K562 (cell line): ENCODE results near the gene FASTK. TPM values are rescaled to one million over a fixed set of nuclear protein-coding genes. Genes with fewer than 3 reads are reported as not detected.

Source experiments
- ATAC-seq: fragments of 200-7000 bp; cut with Tn5 transposase; 3 replicates; pipeline ENCODE4 v1.9.1; 2020; ENCODE audit warnings: moderate library complexity
- BruUV-seq: library from RNA; stranded (reverse); fragments of 400-500 nt; replicated peaks from 2 replicates; lab custom pipeline; 2021; lab: Mats Ljungman, UMichigan
- CTCF ChIA-PET: fragments of 300-600 bp; formaldehyde crosslinking; extraction: SDS; loops from one replicate; lab custom pipeline; 2021; ENCODE audit warnings: low intra/inter-chr PET ratio; lab: Yijun Ruan, JAX
- POLR2A ChIA-PET: fragments of 300-600, 350-650 bp; sonication (Branson Sonifier 250); formaldehyde crosslinking; extraction: SDS; loops from one replicate; lab custom pipeline; 2021; ENCODE audit warnings: antibody characterized with exemption, inconsistent platforms; lab: Yijun Ruan, JAX
- DNase-seq, 4 experiments: peaks; one replicate each; pipeline versions ENCODE4 v3.0.0 to v3.0.0-alpha.2; 2011 to 2018; ENCODE audit warnings: low spot score in 3 of 4, mixed read lengths in 3 of 4; ENCODE audit errors: extremely low read depth in 1 of 4
- FAIRE-seq: peaks from 2 replicates; lab custom pipeline; 2011; peaks lifted over from hg19 to GRCh38; lab: Jason Lieb, UNC
- H2AFZ ChIP-seq: 2 replicates; pipeline ENCODE4 v1.6.0; 2011; ENCODE audit warnings: low read depth, low read length, control low read depth, inconsistent platforms
- H3K27ac ChIP-seq: fragments of 200-600 bp; 3 replicates; pipeline ENCODE4 v1.8.0; 2011; ENCODE audit warnings: low read depth, mild to moderate bottlenecking, control low read depth, inconsistent platforms, low read length, moderate library complexity, mixed read lengths; ENCODE audit errors: extremely low read depth
- H3K27me3 ChIP-seq, 2 experiments: fragments of 300-600 bp in 1 of 2; 2 replicates in 1 of 2; 3 replicates in 1 of 2; pipeline versions ENCODE4 v1.6.0 to v1.8.0; 2011; ENCODE audit warnings: inconsistent platforms in 2 of 2, low read length in 2 of 2, mild to moderate bottlenecking in 1 of 2, mixed read lengths in 1 of 2, moderate library complexity in 1 of 2; ENCODE audit not compliant: control insufficient read depth in 2 of 2, insufficient read depth in 2 of 2
- H3K36me3 ChIP-seq: fragments of 300-600 bp; 3 replicates; pipeline ENCODE4 v1.8.0; 2011; ENCODE audit warnings: mild to moderate bottlenecking, low read length, inconsistent platforms; ENCODE audit not compliant: control insufficient read depth, insufficient read depth
- H3K4me1 ChIP-seq, 2 experiments: fragments of 200-600 bp in 1 of 2; replicated peaks in 1 of 2; 2 replicates in 1 of 2; 3 replicates in 1 of 2; pipeline versions ENCODE4 v1.5.1 to v1.8.0; 2011; ENCODE audit warnings: inconsistent platforms in 2 of 2, low read length in 2 of 2, mild to moderate bottlenecking in 1 of 2, mixed read lengths in 1 of 2, moderate library complexity in 1 of 2; ENCODE audit not compliant: control insufficient read depth in 2 of 2, insufficient read depth in 2 of 2
- H3K4me2 ChIP-seq: 2 replicates; pipeline ENCODE4 v1.6.1; 2011; ENCODE audit warnings: low read length, control low read depth, inconsistent platforms, mixed read lengths; ENCODE audit not compliant: insufficient read depth
- H3K4me3 ChIP-seq: fragments of 200-600 bp; sonication (generic), shearing (Covaris generic); 2 replicates; pipeline ENCODE4 v1.5.1; 2016; ENCODE audit warnings: control low read depth, inconsistent platforms
- H3K79me2 ChIP-seq: fragments of 200-600 bp; 3 replicates; pipeline ENCODE4 v1.8.0; 2011; ENCODE audit warnings: low read length, inconsistent platforms; ENCODE audit not compliant: control insufficient read depth, insufficient read depth
- H3K9ac ChIP-seq, 2 experiments: 2 replicates each; pipeline versions ENCODE4 v1.6.0 to v1.6.1; 2011; ENCODE audit warnings: low read depth in 2 of 2, low read length in 2 of 2, control low read depth in 1 of 2, inconsistent platforms in 1 of 2, mild to moderate bottlenecking in 1 of 2, mixed read lengths in 1 of 2; ENCODE audit not compliant: insufficient read depth in 1 of 2
- H3K9me1 ChIP-seq: one replicate; pipeline ENCODE4 v1.6.0; 2011; ENCODE audit warnings: inconsistent platforms, mild to moderate bottlenecking, low read length, moderate library complexity; ENCODE audit not compliant: control insufficient read depth, insufficient read depth
- H3K9me3 ChIP-seq: replicated peaks from 2 replicates; pipeline ENCODE4 v1.5.1; 2011; ENCODE audit warnings: low read depth, low read length, inconsistent platforms; ENCODE audit not compliant: control insufficient read depth, insufficient read depth
- H4K20me1 ChIP-seq: replicated peaks from 2 replicates; pipeline ENCODE4 v1.6.1; 2011; ENCODE audit warnings: low read length, inconsistent platforms, mixed read lengths; ENCODE audit not compliant: control insufficient read depth, insufficient read depth
- BCOR ChIP-seq: fragments of 450-650 bp; IDR thresholded peaks from 2 replicates; pipeline ENCODE4 v1.6.1; 2016
- CC2D1A ChIP-seq: fragments of 450-650 bp; IDR thresholded peaks from 2 replicates; pipeline ENCODE4 v1.6.1; 2017; ENCODE audit warnings: mild to moderate bottlenecking
- CEBPB ChIP-seq: fragments of 450-650 bp; IDR thresholded peaks from 2 replicates; pipeline ENCODE4 v1.6.1; 2016; ENCODE audit warnings: missing genetic modification characterization, missing compliant biosample characterization
- ETV1 ChIP-seq: fragments of 450-650 bp; conservative IDR thresholded peaks from 2 replicates; pipeline ENCODE4 v1.6.1; 2016; ENCODE audit warnings: missing genetic modification characterization, control low read depth, low read depth, missing compliant biosample characterization
- HNRNPK ChIP-seq: fragments of 200-400 bp; formaldehyde crosslinking; IDR thresholded peaks from one replicate; pipeline ENCODE4 v1.6.1; 2018; ENCODE audit warnings: mild to moderate bottlenecking, low read depth, low read length; ENCODE audit not compliant: poor library complexity, severe bottlenecking
- JUN ChIP-seq, 2 experiments: sonication (generic) in 1 of 2; formaldehyde crosslinking in 1 of 2; IDR thresholded peaks; 2 replicates each; pipeline versions ENCODE4 v1.6.1 to v1.8.0; 2012 to 2022; ENCODE audit warnings: borderline replicate concordance in 2 of 2, mild to moderate bottlenecking in 2 of 2, improper control_type of control experiment in 1 of 2, low read depth in 1 of 2, low read length in 1 of 2, missing genetic modification reagents in 1 of 2
- KDM1A ChIP-seq, 2 experiments: fragments of 450-650 bp; IDR thresholded peaks; 2 replicates each; pipeline ENCODE4 v1.6.1; 2016; ENCODE audit warnings: mild to moderate bottlenecking in 2 of 2
- MXI1 ChIP-seq: IDR thresholded peaks from 2 replicates; pipeline ENCODE4 v1.6.1; 2011; ENCODE audit warnings: low read depth, mild to moderate bottlenecking, improper control_type of control experiment, low read length
- RBM25 ChIP-seq: fragments of 200-400 bp; formaldehyde crosslinking; IDR thresholded peaks from 2 replicates; pipeline ENCODE4 v1.6.1; 2018; ENCODE audit warnings: low read length, low read depth, moderate library complexity; ENCODE audit not compliant: severe bottlenecking
- SMARCE1 ChIP-seq: fragments of 450-650 bp; IDR thresholded peaks from 2 replicates; pipeline ENCODE4 v1.7.1; 2016; ENCODE audit warnings: mild to moderate bottlenecking
- ZFP36 ChIP-seq: fragments of 150-350 bp; IDR thresholded peaks from 2 replicates; pipeline ENCODE4 v1.6.1; 2018; ENCODE audit warnings: low read length, low read depth; ENCODE audit not compliant: partially characterized antibody
- ZNF316 ChIP-seq: fragments of 450-650 bp; IDR thresholded peaks from 2 replicates; pipeline ENCODE4 v1.6.1; 2016
- WGBS: fragments of 100-300 bp; shearing (Covaris generic); methylation state at CpG from one replicate; pipeline ENCODE4 v1.1.6; 2016; ENCODE audit warnings: low coverage, mixed read lengths; ENCODE audit not compliant: insufficient coverage; ENCODE audit errors: missing lambda C conversion rate; 5-methylcytosine and 5-hydroxymethylcytosine counted together
- in situ Hi-C: fragments of 300-500 bp; cut with MboI; formaldehyde crosslinking; loops from 4 replicates; pipeline ENCODE4 v1.15.0; 2018; ENCODE audit warnings: inconsistent platforms, mixed read lengths
- intact Hi-C: fragments of 100-400 bp; cut with micrococcal nuclease; formaldehyde crosslinking; loops from 2 replicates; pipeline ENCODE4 v1.14.2; 2022
- polyA plus RNA-seq, 8 experiments: library from polyadenylated mRNA; depleted of rRNA in 4 of 8; stranded (reverse) in 5 of 8; unstranded in 3 of 8; fragments of >200 nt; fragmentation: Nextera tagmentation in 2 of 8; fragmentation: Illumina TruSeq in 1 of 8; extraction: Ambion mirVana in 2 of 8; extraction: Trizol in 1 of 8; gene quantifications; 2 replicates each; pipeline versions ENCODE4 v1.2.1 to v1.2.3, GENCODE V29; 2011 to 2014; ENCODE audit warnings: inconsistent platforms in 1 of 8, missing spikeins in 1 of 8
- total RNA-seq, 7 experiments: library from RNA; depleted of rRNA in 6 of 7; stranded (reverse); fragments of >200 nt in 6 of 7; fragmentation: Illumina TruSeq in 2 of 7; extraction: Trizol in 2 of 7; gene quantifications; 2 replicates each; pipeline versions ENCODE4 v1.2.1 to v1.2.3, GENCODE V29; 2011 to 2021; ENCODE audit warnings: low replicate concordance in 1 of 7
- TF ChIP-seq, protein P1 (sequence below): sonication (generic); formaldehyde crosslinking; IDR thresholded peaks from 2 replicates; pipeline ENCODE4 v1.8.1; 2023; ENCODE audit warnings: mild to moderate bottlenecking, missing genetic modification reagents
- TF ChIP-seq, protein P2 (sequence below): conservative IDR thresholded peaks from 2 replicates; pipeline ENCODE4 v1.6.1; 2011; ENCODE audit warnings: low read depth, mild to moderate bottlenecking, low read length; ENCODE audit not compliant: control insufficient read depth
- TF ChIP-seq, protein P3 (sequence below): sonication (generic); formaldehyde crosslinking; IDR thresholded peaks from 2 replicates; pipeline ENCODE4 v1.8.0; 2022; ENCODE audit warnings: mild to moderate bottlenecking, missing genetic modification reagents

The FASTK gene
- total and polyA plus RNA-seq, 9 of the 15 experiments (the other 6 are each of a cell fraction or from before 2014, with no cell fraction given) = 0.51 to 150 (median 48.2) TPM

DNA sequence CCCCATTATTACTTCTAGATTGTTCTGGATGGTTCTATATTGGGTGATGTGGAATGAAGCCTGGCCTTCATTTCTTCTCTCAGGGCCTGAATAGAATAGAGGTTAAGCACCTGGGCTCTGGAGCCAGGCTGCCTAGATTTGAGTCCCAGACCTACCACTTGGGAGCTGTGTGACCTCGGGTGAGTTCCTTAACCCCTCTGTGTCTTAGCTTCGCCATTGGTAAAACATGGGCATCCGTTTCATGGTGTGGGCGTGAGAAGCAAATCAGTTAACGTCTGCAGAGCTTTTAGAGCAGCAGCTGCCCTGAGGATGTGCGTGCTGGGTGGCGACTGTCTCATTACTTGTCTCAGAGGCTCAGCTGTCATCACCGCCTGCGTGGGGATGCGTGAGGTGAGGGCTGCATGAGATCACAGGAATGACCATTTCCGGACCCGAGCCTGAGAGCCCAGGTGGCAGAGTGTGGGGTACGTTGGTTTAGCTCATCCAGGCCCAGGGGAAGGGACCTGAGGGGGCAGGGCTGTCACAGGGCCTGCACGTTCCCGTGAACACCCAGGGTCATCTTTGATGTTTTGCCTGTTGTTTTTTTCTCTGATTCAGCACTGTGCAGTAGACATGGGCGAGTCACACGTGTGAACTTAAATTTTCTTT is 15.3 kb upstream of the FASTK start:
- POLR2A ChIA-PET = interaction anchor here (0.7 to 4.4 kb wide), 6 partner anchors 8 to 32 kb away, joined by 3 to 31 read pairs (median 6); partner anchors contain the start of gene AGAP3
- Histone ChIP-seq H3K4me2 (no peak overlapping the region), H3K9me3 (no peaks in the 10 kb centered on the region), H3K79me2 (peaks cover 96% of the 10 kb centered on the region), H3K36me3 (peaks cover 78% of the 10 kb centered on the region; the same call in 2 of the 3 replicates), H3K27me3 (no peaks in the 10 kb centered on the region), H3K4me1 (peaks cover 2 to 28% of the 10 kb centered on the region in 2 experiments; a peak in 3 of 5 replicates), H2AFZ (no peak overlapping the region), H3K27ac (no peak overlapping the region), H3K9me1 (peaks cover 9% of the 10 kb centered on the region), H3K4me3 (no peak overlapping the region), H4K20me1 (peaks cover 46% of the 10 kb centered on the region), H3K9ac (peak overlapping the region in 1 of 2 experiments; percentile 47; a peak in 1 of 4 replicates)
- BruUV-seq = no TSS peak
- WGBS = 88% methylated on average over 17 of the region's 17 CpGs
- intact Hi-C loops = loop anchor here (10.0 kb wide), 1 partner anchor 311 kb away; no protein-coding TSS in a partner anchor
- TF ChIP-seq, protein P1, sequence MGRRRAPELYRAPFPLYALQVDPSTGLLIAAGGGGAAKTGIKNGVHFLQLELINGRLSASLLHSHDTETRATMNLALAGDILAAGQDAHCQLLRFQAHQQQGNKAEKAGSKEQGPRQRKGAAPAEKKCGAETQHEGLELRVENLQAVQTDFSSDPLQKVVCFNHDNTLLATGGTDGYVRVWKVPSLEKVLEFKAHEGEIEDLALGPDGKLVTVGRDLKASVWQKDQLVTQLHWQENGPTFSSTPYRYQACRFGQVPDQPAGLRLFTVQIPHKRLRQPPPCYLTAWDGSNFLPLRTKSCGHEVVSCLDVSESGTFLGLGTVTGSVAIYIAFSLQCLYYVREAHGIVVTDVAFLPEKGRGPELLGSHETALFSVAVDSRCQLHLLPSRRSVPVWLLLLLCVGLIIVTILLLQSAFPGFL (CRISPR knock-in tag) = no peak
- peak; percentile 83 for TF ChIP-seq RBM25
- peak; percentile 72 for TF ChIP-seq BCOR
- no peak for TF ChIP-seq SMARCE1
- TF ChIP-seq, protein P2, sequence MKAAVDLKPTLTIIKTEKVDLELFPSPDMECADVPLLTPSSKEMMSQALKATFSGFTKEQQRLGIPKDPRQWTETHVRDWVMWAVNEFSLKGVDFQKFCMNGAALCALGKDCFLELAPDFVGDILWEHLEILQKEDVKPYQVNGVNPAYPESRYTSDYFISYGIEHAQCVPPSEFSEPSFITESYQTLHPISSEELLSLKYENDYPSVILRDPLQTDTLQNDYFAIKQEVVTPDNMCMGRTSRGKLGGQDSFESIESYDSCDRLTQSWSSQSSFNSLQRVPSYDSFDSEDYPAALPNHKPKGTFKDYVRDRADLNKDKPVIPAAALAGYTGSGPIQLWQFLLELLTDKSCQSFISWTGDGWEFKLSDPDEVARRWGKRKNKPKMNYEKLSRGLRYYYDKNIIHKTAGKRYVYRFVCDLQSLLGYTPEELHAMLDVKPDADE = no peak
- TF ChIP-seq CEBPB (tag) = no peak
- TF ChIP-seq HNRNPK = no peak
- TF ChIP-seq CC2D1A = no peak
- TF ChIP-seq JUN (IDR thresholded peaks at IDR 0.05; ENCODE audit: borderline replicate concordance, low read depth, low read length) = no peak
- no peak for TF ChIP-seq JUN (CRISPR knock-in tag; IDR thresholded peaks at IDR 0.05; ENCODE audit: borderline replicate concordance)
- 0 out of 2 replicates have a peak, but pooled peaks have one; percentile 11 for TF ChIP-seq ZNF316
- TF ChIP-seq MXI1 = no peak
- TF ChIP-seq, protein P3, sequence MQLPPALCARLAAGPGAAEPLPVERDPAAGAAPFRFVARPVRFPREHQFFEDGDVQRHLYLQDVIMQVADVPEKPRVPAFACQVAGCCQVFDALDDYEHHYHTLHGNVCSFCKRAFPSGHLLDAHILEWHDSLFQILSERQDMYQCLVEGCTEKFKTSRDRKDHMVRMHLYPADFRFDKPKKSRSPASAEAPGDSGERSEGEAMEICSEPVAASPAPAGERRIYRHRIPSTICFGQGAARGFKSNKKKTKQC = no peak
- no peak for TF ChIP-seq ETV1 (tag)
- TF ChIP-seq KDM1A (IDR thresholded peaks at IDR 0.05) = 0 out of 4 replicates have a peak, but pooled peaks have one; percentile 10 to 31
- TF ChIP-seq ZFP36 = peak; percentile 60
- in situ Hi-C loops = no loop called here
- FAIRE-seq (no peak), DNase-seq (no peak), ATAC-seq (no peak)
- CTCF ChIA-PET = no interaction called here
